Stimulated activated CD4-positive, alpha-beta T cell treated with anti-CD3 and anti-CD28 coated beads, Interleukin-2, amount 100 ng/mL, for 24 hours (primary cell): ENCODE measurements around the gene ZSCAN22.
A peak's percentile ranks its signal among the peaks of the same experiment; 100 is the strongest.

Source experiments
- DNase-seq, 2 donors: peaks; one replicate each; pipeline ENCODE4 v3.0.0-alpha.2; 2020

The ZSCAN22 gene

GRCh38 chr19:58326914-58327726, at the start of gene ZSCAN22:
TSS of gene ZSCAN22 (plus strand) at chr19:58326994. CDS start at chr19:58334803, 7,809 bp downstream.
- DNase-seq: peak; percentile 91 to 94

- no peak for DNase-seq
These were observed 49.6 kb upstream of the ZSCAN22 start for GRCh38 chr19:58277197-58277596.

DNA sequence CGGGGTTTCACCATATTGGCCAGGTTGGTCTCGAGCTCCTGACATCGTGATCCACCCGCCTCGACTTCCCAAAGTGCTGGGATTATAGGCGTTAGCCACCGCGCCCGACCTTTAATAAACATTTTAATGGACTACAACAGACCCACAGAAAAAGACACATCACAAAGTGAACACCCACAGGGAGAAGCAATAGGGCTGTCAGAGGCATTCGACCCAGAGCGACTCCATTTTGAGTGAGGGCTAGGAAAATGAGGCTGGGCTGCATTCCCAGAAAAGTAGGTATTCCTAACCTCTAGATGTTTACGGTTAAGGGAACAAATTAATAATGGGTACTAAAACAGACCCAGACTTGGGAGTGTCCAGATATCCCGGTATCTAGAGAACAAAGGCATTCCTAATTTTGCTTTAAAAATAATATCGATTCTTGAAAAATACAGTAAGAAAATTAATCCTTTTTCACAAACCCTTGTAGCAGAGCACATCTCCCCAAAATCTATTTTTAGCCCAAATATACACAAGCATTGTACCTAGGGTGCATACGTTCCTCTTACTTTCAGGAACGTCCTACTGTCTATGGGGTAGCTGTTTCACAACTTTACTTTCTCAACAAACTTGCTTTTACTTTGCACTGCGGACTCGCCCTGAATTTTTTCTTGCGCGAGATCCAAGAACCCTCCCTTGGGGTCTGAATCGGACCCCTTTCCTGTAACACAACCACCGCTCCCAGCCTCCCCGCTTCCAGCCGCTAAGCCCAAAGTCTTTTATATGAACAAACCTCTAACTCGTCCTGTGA, 48.9 kb upstream of the ZSCAN22 start:
- DNase-seq: no peak

DNA sequence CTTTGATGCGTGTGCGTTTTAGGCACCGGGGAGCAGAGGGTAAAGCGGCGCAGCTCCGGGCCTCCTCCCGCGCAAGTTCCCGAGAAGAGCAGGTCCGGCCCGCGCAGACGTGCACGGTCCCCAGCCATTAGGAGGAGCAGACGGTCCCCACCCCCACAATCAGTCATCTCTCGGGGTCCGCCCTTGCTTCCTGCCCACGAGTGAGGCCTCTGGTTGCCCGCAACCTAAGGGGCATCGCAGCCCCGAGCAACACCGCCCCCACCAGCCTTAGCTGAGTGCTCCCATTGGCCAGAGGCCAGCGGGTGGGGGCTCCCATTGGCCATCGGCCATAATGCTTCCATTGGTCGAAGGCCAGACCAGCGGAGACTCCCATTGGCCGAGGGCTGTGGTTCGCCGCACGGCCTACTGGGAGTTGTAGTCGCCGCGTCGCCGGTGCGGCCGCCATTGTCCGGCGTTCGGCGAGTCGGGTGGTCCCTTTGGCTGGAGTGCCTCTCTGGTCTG, 48.2 kb upstream of the ZSCAN22 start, which contains the start of gene ZNF8:
Gene ZNF8, plus strand, starts transcription at position 415 of the 501 bp plus-strand sequence. CDS start 127 bp downstream, outside the sequence.
- DNase-seq: peak; percentile 97 to 98

GRCh38 chr19:58279042-58279924, 47.5 kb upstream of the ZSCAN22 start:
- peak; percentile 60 for DNase-seq

DNA sequence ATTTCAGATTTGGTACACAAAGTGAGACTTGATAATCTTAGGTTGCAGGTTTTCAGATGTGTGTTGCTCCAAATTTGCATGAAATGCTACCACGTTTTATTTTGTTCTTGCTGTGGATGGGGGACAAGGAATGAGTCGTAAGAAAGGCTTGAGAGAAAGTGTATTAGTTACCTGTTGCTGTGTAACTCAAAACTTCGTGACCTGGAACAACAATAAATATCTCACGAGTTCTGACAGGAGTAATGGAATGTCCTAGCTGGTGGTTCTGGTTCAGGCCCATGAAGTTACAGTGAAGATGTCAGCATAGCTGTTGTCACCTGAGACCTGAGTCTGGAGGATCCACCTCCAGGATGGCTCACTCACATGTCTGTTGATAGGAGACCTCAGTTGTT, 46.9 kb upstream of the ZSCAN22 start:
- no peak for DNase-seq

DNA sequence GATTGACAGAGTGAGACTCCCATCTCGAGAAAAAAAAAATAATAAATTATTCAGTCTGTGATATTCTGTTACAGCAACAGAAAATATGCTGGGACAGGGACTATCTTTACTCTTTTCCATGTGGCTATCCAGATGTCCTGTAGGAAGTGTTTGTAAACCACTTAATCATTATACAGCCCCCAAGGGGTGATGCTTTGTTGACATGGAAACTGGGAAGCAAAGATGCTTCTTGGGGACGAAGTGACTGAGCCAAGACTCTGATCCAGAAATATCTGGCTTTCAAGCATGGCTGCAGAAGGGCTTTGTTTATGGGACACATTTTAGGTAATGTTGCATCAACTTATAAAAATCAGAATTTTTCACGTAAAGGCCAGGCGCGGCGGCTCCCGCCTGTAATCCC, 42.6 kb upstream of the ZSCAN22 start:
- no peak for DNase-seq

DNA sequence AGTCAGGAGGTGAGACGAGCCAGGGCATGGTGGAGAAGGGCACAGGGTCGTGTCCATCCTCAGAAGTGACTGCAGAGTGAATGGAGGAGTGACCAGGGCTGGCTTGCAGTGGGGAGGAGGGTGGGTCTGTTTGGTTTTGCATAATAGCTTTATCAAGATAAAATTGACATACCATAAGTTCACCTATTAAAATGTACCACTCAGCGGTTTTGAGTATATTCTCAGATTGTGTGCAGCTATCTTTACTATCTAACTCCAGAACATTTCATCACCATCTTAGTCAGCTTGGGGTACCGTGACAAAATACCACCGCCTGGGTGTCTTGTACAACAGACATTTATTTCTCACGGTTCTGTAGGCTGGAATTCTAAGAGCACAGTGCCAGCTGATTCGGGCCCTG, 34.9 kb upstream of the ZSCAN22 start:
- DNase-seq: no peak

- DNase-seq: no peak
These were observed 31.9 kb upstream of the ZSCAN22 start for GRCh38 chr19:58294743-58295374.

DNA sequence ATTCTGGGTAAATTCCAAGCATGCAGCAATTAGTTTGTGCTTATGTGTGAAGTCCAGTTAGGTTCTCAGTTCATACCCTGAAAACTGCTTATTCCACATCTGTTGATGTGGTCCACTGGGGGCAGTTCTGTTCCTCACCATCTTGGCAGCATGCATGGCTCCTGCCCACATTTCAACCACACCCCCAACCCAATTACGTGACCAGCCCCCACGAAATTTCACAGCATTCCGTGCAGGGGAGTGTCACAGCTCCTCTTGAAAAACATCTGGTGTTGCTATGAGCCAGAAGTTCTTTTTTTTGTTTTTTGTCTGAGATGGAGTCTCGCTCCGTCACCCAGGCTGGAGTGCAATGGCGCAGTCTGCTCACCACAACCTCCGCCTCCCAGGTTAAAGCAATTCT, 30.7 kb upstream of the ZSCAN22 start:
- DNase-seq: no peak

- DNase-seq: no peak
These were observed 26.2 kb upstream of the ZSCAN22 start for GRCh38 chr19:58300620-58301019.

GRCh38 chr19:58304255-58304654, 22.5 kb upstream of the ZSCAN22 start:
- DNase-seq: no peak

DNA sequence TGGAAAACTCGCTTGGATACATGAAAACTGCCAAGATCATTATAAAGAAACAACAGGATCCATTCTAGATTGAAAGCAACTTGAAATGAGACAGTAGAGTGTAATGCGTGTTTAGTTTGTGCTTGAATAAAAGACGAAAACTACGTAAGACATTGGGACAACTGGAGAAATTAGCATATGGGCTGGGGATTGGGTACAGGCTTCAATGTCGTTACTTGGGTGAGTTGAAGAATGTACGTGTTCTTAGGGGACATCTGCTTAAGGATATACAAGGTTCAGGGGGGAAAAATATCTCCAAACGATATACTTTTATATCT, 22.1 kb upstream of the ZSCAN22 start:
- DNase-seq: no peak

- peak; percentile 93 to 94 for DNase-seq
These were observed 21.5 kb upstream of the ZSCAN22 start, which contains the start of gene ERVK3-1 for GRCh38 chr19:58305065-58305931. TSS of gene ERVK3-1 (plus strand) at chr19:58305377. CDS start at chr19:58312169, 6,792 bp downstream.

GRCh38 chr19:58305932-58306323, 20.9 kb upstream of the ZSCAN22 start:
- DNase-seq: no peak

GRCh38 chr19:58307736-58308135, 19.1 kb upstream of the ZSCAN22 start:
- no peak for DNase-seq

DNA sequence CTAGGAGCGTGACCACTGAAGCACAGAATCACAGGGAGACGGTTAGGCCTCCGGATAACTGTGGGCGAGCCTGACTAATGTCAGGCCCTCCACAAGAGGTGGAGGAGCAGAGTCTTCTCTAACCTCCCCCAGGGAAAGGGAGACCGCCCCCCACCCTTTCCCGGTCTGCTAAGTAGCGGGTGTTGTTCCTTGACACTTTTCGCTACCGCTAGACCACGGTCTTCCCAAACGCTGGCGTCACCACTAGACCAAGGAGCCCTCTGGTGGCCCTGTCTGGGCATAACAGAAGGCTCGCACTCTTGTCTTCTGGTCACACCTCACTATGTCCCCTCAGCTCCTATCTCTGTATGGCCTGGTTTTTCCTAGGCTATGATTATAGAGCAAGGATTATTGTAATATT, 16.1 kb upstream of the ZSCAN22 start:
- DNase-seq: peak; percentile 24 to 30

DNA sequence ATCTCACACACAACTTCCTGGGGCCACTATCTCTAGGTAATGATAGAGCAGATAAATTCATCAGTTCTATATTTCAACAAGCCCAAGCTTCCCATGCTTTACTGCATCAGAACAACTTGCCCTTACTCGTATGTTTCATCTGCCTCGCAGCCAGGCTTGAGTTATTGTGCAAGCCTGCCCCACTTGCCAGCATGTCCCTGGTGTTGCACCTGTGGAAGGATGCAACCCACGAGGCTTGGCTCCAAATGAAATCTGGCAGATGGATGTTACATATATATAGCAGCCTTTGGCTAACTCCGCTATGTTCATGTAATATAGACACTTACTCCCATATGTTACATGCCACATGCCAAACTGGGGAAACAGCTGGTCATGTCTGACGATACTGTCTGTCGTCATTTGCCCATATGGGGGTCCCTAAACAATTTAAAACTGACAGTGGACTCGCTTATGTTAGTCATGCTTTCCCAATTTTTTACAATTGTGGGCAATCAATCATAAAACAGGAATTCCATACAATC, 15.4 kb upstream of the ZSCAN22 start:
- no peak for DNase-seq

- no peak for DNase-seq
These were observed 11.2 kb upstream of the ZSCAN22 start for GRCh38 chr19:58315580-58315979.

DNA sequence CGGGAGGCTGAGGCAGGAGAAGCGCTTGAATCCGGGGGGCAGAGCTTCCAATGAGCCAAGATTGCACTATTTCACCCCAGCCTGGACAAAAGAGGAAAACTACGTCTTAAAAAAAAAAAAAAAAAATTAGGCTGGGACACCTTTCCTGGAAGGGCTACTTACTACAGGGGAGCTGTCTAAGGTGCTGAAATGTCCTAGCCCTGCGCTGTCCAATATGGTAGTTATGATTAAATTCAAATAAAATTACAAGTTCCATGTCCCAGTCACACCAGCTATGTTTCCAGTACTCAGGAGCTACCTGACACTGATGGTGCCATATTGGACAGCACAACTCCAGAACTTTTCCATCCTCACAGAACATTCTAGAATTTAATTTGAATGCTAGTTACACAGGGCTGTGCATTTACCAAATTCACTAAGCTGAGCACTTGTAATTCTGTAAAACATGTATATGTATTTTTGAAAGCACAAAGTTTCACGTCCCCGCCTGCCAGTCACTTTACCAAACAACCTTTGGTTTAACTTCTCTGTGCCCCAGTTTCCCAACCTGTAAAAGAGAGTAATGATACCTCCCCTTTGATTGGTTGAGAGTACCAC, 9.2 kb upstream of the ZSCAN22 start:
- no peak for DNase-seq

GRCh38 chr19:58318297-58318696, 8.5 kb upstream of the ZSCAN22 start:
- no peak for DNase-seq
